Endothelial cell of umbilical vein (primary cell): ENCODE results near the gene ZNF460. TPM values are rescaled to one million over a fixed set of nuclear protein-coding genes. Genes with fewer than 3 reads are reported as not detected.
A peak's percentile ranks its signal among the peaks of the same experiment; 100 is the strongest.

ENCODE experiments used
- BruUV-seq: library from RNA; stranded (reverse); fragments of 400-500 nt; replicated peaks from 2 replicates; lab custom pipeline; 2021; lab: Mats Ljungman, UMichigan
- CTCF ChIA-PET: fragments of 300-600, 350-600 bp; sonication (Branson Sonifier 250); formaldehyde crosslinking; loops from one replicate; lab custom pipeline; 2021; ENCODE audit warnings: antibody characterized with exemption, inconsistent platforms; lab: Charles Lee
- POLR2A ChIA-PET: fragments of 300-600, 350-600 bp; sonication (Branson Sonifier 250); formaldehyde crosslinking; loops from one replicate; lab custom pipeline; 2021; ENCODE audit warnings: antibody characterized with exemption, inconsistent platforms; lab: Charles Lee
- DNase-seq: peaks from one replicate; pipeline ENCODE4 v3.0.0-alpha.2; 2011; ENCODE audit warnings: low read depth, low spot score
- FAIRE-seq: peaks from 2 replicates; lab custom pipeline; 2011; peaks lifted over from hg19 to GRCh38; lab: Jason Lieb, UNC
- H2AFZ ChIP-seq: 2 replicates; pipeline ENCODE4 v1.6.0; 2012; ENCODE audit warnings: low read depth, low read length, control low read depth, inconsistent platforms
- H3K27ac ChIP-seq: 2 replicates; pipeline ENCODE4 v1.5.1; 2011; ENCODE audit warnings: low read depth, mild to moderate bottlenecking, control low read depth, low read length, moderate library complexity; ENCODE audit not compliant: insufficient read depth
- H3K27me3 ChIP-seq, 2 experiments: 2 replicates each; pipeline versions ENCODE4 v1.6.0 to v1.6.1; 2011; ENCODE audit warnings: low read length in 2 of 2, mixed read lengths in 1 of 2; ENCODE audit not compliant: control insufficient read depth in 2 of 2, insufficient read depth in 2 of 2
- H3K36me3 ChIP-seq, 2 experiments: 2 replicates in 1 of 2; 3 replicates in 1 of 2; pipeline ENCODE4 v1.5.1; 2011; ENCODE audit warnings: low read length in 2 of 2, mild to moderate bottlenecking in 1 of 2, moderate library complexity in 1 of 2; ENCODE audit not compliant: control insufficient read depth in 2 of 2, insufficient read depth in 2 of 2; ENCODE audit errors: extremely low read depth in 1 of 2
- H3K4me1 ChIP-seq: 3 replicates; pipeline ENCODE4 v1.5.1; 2011; ENCODE audit warnings: mild to moderate bottlenecking, low read length; ENCODE audit not compliant: control insufficient read depth, insufficient read depth; ENCODE audit errors: extremely low read depth
- H3K4me2 ChIP-seq: 2 replicates; pipeline ENCODE4 v1.6.1; 2011; ENCODE audit warnings: low read length, control low read depth, mixed read lengths; ENCODE audit not compliant: insufficient read depth
- H3K4me3 ChIP-seq, 3 experiments: fragments of 200-600 bp in 1 of 3; sonication (generic), shearing (Covaris generic) in 1 of 3; replicated peaks in 1 of 3; 2 replicates each; pipeline ENCODE4 v1.5.1; 2011 to 2016; ENCODE audit warnings: control low read depth in 3 of 3, low read length in 3 of 3, mild to moderate bottlenecking in 2 of 3, inconsistent platforms in 1 of 3, low read depth in 1 of 3, moderate library complexity in 1 of 3; ENCODE audit not compliant: insufficient read depth in 1 of 3
- H3K79me2 ChIP-seq: 2 replicates; pipeline ENCODE4 v1.6.0; 2012; ENCODE audit warnings: low read length, inconsistent platforms; ENCODE audit not compliant: control insufficient read depth, insufficient read depth
- H3K9ac ChIP-seq: replicated peaks from 2 replicates; pipeline ENCODE3; 2011; ENCODE audit warnings: low read length, control low read depth; ENCODE audit not compliant: insufficient read depth; ENCODE audit errors: extremely low read depth
- H3K9me1 ChIP-seq: replicated peaks from 3 replicates; pipeline ENCODE4 v1.6.0; 2011; ENCODE audit warnings: mild to moderate bottlenecking, low read length; ENCODE audit not compliant: control insufficient read depth, insufficient read depth; ENCODE audit errors: extremely low read depth
- H3K9me3 ChIP-seq: replicated peaks from 2 replicates; pipeline ENCODE4 v1.5.1; 2012; ENCODE audit warnings: low read length, inconsistent platforms; ENCODE audit not compliant: control insufficient read depth, insufficient read depth
- H4K20me1 ChIP-seq: replicated peaks from 2 replicates; pipeline ENCODE3; 2011; ENCODE audit warnings: mild to moderate bottlenecking, low read length; ENCODE audit not compliant: control insufficient read depth, insufficient read depth; ENCODE audit errors: extremely low read depth
- CTCF ChIP-seq, 2 donors: IDR thresholded peaks; 1 replicate in 1 of 2; 2 replicates in 1 of 2; pipeline ENCODE4 v1.5.1; 2011; ENCODE audit warnings: low read length in 2 of 2, mild to moderate bottlenecking in 2 of 2, moderate library complexity in 2 of 2, control low read depth in 1 of 2, inconsistent platforms in 1 of 2, low read depth in 1 of 2; ENCODE audit not compliant: insufficient read depth in 1 of 2; ENCODE audit errors: extremely low read depth in 1 of 2
- EZH2 ChIP-seq: IDR thresholded peaks from 2 replicates; pipeline ENCODE4 v1.6.1; 2012; ENCODE audit warnings: borderline replicate concordance, low read depth, mild to moderate bottlenecking, moderate library complexity, low read length, inconsistent platforms; ENCODE audit not compliant: severe bottlenecking
- FOS ChIP-seq: IDR thresholded peaks from 2 replicates; pipeline ENCODE4 v1.6.1; 2011; ENCODE audit warnings: mild to moderate bottlenecking, low read length, moderate library complexity, borderline replicate concordance; ENCODE audit not compliant: insufficient read depth
- GATA2 ChIP-seq: IDR thresholded peaks from 2 replicates; pipeline ENCODE4 v1.7.0; 2011; ENCODE audit warnings: low read depth, mild to moderate bottlenecking, moderate library complexity, mixed read lengths, low read length; ENCODE audit not compliant: insufficient read length, insufficient read depth
- JUN ChIP-seq: IDR thresholded peaks from 2 replicates; pipeline ENCODE4 v1.6.1; 2011; ENCODE audit warnings: borderline replicate concordance, low read depth; ENCODE audit not compliant: insufficient read length, insufficient read depth
- MAX ChIP-seq: IDR thresholded peaks from 2 replicates; pipeline ENCODE4 v1.6.1; 2011; ENCODE audit not compliant: insufficient read depth, insufficient read length
- MYC ChIP-seq: IDR thresholded peaks from one replicate; pipeline ENCODE4 v1.6.1; 2011; ENCODE audit warnings: mild to moderate bottlenecking, low read depth, low read length
- POLR2A ChIP-seq: IDR thresholded peaks from 2 replicates; pipeline ENCODE4 v1.6.1; 2012; ENCODE audit warnings: low read depth, mild to moderate bottlenecking, control low read depth, low read length
- POLR2AphosphoS5 ChIP-seq: IDR thresholded peaks from 2 replicates; pipeline ENCODE4 v1.6.1; 2012; ENCODE audit warnings: low read depth, mild to moderate bottlenecking, control low read depth, low read length, moderate library complexity; ENCODE audit not compliant: insufficient read depth
- dilution Hi-C: fragments of 300-500 bp; cut with MboI; formaldehyde crosslinking; loops from one replicate; pipeline ENCODE4 v1.15.0; 2019; ENCODE audit warnings: low sequenced_read_pairs; ENCODE audit not compliant: extremely low pct_ligation_motif_present
- intact Hi-C: fragments of 100-400 bp; cut with micrococcal nuclease; formaldehyde crosslinking; loops from one replicate; pipeline ENCODE4 v1.10.0; 2022
- polyA plus RNA-seq, 4 experiments: library from polyadenylated mRNA; depleted of rRNA in 3 of 4; stranded (reverse) in 3 of 4; unstranded in 1 of 4; fragments of >200 nt; gene quantifications; 2 replicates each; pipeline versions ENCODE4 v1.2.1 to v1.2.3, GENCODE V29; 2011 to 2012; ENCODE audit warnings: missing spikeins in 1 of 4
- total RNA-seq: library from RNA; stranded (reverse); gene quantifications from 2 replicates; pipeline ENCODE4 v1.2.3, GENCODE V29; 2021

The ZNF460 gene
- total and polyA plus RNA-seq, 2 donors (not counting 3 experiments of a cell fraction or from before 2014, with no cell fraction given): 4.5 to 26.9 TPM

- dilution Hi-C loops: no loop called here
- BruUV-seq: no TSS peak
- peak overlapping the region; percentile 94 for H2AFZ ChIP-seq
Observed at GRCh38 chr19:57321116-57321515, 40.8 kb downstream of the ZNF460 start.

GRCh38 chr19:57321751-57322150 lies 41.5 kb downstream of the ZNF460 start:
- no peak overlapping the region for H3K4me3 ChIP-seq
- H3K27ac ChIP-seq: no peak overlapping the region
- no peak for DNase-seq
- no peaks in the 10 kb centered on the region for H3K9me3 ChIP-seq
- no peak overlapping the region for H3K9ac ChIP-seq
- peaks cover 6% of the 10 kb centered on the region for H3K4me1 ChIP-seq
- H3K36me3 ChIP-seq: peaks cover 3 to 20% of the 10 kb centered on the region in 2 experiments
- CTCF ChIA-PET: no interaction called here
- BruUV-seq: no TSS peak
- H3K27me3 ChIP-seq: peaks cover 7 to 15% of the 10 kb centered on the region in 2 experiments
- peak overlapping the region; percentile 57 for H3K4me2 ChIP-seq
- dilution Hi-C loops: no loop called here
- H2AFZ ChIP-seq: no peak overlapping the region
- POLR2A ChIA-PET: no interaction called here
- peaks cover 24% of the 10 kb centered on the region for H3K79me2 ChIP-seq
- intact Hi-C loops: loop anchor here (5.0 kb wide), 1 partner anchor 39 kb away; the partner anchor contains the start of gene ZNF460
- no peak for FAIRE-seq
- TF ChIP-seq MYC (no peak), MAX (no peak), POLR2A (no peak), CTCF (IDR thresholded peaks at IDR 0.05; ENCODE audit: extremely low read depth in 1 of 2, insufficient read depth in 1 of 2, low read depth in 1 of 2, low read length in 2 of 2) (no peak), FOS (no peak), POLR2AphosphoS5 (no peak), EZH2 (no peak), GATA2 (no peak), JUN (no peak)
- H4K20me1 ChIP-seq: no peaks in the 10 kb centered on the region
- no peaks in the 10 kb centered on the region for H3K9me1 ChIP-seq

More at GRCh38 chr19:57321116-57321515, 40.8 kb downstream of the ZNF460 start:
- ChIA-PET CTCF (no interaction called here), POLR2A (no interaction called here)
- peak overlapping the region; percentile 87 for H3K9ac ChIP-seq
- H4K20me1 ChIP-seq: no peaks in the 10 kb centered on the region
- FAIRE-seq (no peak), DNase-seq (no peak)
- H3K27me3 ChIP-seq: peaks cover 12 to 21% of the 10 kb centered on the region in 2 experiments
- H3K36me3 ChIP-seq: peaks cover 3 to 15% of the 10 kb centered on the region in 2 experiments
- intact Hi-C loops: loop anchor here (5.0 kb wide), 1 partner anchor 39 kb away; the partner anchor contains the start of gene ZNF460
- H3K79me2 ChIP-seq: peaks cover 24% of the 10 kb centered on the region
- peak overlapping the region; percentile 57 for H3K4me2 ChIP-seq
- TF ChIP-seq FOS: no peak
- TF ChIP-seq MAX: no peak
- no peak for TF ChIP-seq GATA2
- no peaks in the 10 kb centered on the region for H3K9me1 ChIP-seq
- peak overlapping the region; percentile 52 to 70 (median 65) for H3K4me3 ChIP-seq
- no peak overlapping the region for H3K27ac ChIP-seq
- H3K9me3 ChIP-seq: no peaks in the 10 kb centered on the region
- peaks cover 6% of the 10 kb centered on the region for H3K4me1 ChIP-seq
